GM18873 (cell line): ENCODE results near the gene KLHL2.
"Not testable (repeated sequence)": the region's sequence is repeated elsewhere in the genome, so short reads cannot be mapped to it uniquely, and the experiment has no call there.

Experiments used
- ATAC-seq: cut with Tn5 transposase; IDR thresholded peaks from one replicate; pipeline ENCODE4 v1.9.1; 2021; ENCODE audit warnings: mild to moderate bottlenecking, moderate library complexity, moderate number of reproducible peaks; ENCODE audit not compliant: unreplicated experiment, low FRiP score

Gene KLHL2, protein sequence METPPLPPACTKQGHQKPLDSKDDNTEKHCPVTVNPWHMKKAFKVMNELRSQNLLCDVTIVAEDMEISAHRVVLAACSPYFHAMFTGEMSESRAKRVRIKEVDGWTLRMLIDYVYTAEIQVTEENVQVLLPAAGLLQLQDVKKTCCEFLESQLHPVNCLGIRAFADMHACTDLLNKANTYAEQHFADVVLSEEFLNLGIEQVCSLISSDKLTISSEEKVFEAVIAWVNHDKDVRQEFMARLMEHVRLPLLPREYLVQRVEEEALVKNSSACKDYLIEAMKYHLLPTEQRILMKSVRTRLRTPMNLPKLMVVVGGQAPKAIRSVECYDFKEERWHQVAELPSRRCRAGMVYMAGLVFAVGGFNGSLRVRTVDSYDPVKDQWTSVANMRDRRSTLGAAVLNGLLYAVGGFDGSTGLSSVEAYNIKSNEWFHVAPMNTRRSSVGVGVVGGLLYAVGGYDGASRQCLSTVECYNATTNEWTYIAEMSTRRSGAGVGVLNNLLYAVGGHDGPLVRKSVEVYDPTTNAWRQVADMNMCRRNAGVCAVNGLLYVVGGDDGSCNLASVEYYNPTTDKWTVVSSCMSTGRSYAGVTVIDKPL

DNA sequence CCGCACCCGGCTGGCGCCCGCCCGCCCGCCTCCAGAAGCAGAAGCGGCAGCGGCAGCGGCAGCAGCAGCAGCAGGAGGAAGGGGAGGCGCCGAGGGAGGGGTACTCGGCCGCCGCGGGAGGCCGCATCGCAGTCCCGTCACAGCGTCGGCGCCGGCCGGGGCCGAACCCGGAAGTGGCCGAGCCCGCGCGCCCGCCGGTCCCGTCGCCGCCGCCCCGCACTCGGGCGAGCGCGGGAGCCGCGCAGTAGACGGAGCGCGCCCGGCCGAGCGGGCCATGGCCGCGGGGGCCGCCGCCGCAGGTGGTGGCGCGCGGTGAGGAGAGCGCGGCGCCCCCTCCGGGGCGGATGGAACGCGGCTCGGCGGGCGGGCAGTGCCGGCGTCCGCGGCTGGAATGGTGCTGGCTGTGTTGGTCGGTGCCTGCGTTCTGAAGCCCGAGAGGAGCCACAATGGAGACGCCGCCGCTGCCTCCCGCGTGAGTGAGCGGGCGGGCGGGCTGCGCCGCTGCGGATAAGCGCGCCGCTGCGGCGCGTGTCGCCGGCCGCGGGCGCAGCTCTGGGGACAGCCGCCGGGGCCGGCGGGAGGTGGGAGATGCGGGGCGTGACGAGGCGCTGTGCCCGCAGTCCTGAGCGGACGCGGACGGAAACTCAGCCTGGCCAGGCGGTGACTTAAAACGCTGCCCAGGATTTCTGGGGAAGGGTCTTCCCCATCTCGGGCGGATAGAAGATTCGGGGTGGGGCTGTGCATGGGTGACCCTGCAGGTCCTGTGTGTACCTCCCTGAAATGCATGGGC lies at the start of gene KLHL2:
Gene KLHL2 (plus strand): TSS at position 131 of the 790 bp plus-strand sequence. CDS start 316 bp downstream, at position 447.
- ATAC-seq: peak; percentile 70

DNA sequence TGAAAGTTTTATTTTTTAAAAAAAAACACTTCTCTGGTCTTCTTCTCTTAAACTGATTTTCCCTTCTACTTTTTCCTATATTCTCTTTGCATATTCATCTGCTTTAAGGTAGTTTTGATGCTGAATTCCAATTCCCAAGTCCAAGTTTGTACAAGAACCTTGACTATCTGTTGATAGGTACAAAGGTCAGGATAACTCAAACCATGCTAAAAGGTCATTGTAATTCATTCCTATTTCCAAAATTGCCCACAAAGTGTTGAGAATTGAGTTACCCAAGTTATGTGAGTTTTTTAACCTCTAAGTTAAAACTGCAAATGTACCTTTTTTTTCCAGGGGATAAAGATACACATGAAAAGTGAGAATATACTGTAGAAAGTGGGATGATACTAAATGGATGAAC lies 48.6 kb upstream of the KLHL2 start:
- ATAC-seq: no peak

DNA sequence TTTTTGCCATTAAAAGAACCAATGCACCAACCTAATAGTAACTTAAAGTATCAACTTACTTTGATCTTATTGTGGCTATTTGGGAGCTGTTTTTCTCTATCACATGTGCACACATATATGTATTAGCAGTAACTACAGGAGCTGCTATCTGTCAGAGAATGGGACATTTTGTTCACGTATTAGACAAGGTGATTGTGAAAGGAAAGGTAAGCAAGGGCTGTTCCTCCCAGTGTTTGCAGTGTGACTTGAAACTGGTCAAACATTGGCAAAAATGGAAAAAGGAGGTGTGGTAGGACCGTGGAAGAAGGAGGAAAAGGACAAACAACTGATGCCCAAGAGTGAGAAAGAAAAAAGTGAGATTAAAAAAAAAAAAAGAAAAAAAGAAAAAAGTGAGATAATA lies 43.1 kb upstream of the KLHL2 start:
- ATAC-seq: no peak

DNA sequence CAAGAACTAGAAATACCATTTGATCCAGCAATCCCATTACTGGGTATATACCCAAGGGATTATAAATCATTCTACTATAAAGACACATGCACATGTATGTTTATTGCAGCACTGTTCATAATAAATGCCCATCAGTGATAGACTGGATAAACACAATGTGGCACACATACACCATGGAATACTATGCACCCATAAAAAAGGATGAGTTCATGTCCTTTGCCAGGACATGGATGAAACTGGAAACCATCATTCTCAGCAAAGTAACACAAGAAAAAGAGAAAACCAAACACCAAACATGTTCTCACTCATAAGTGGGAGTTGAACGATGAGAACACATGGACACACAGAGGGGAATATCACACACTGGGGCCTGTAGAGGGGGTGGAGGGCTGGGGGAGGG lies 40.5 kb upstream of the KLHL2 start:
- ATAC-seq: not testable (repeated sequence)

DNA sequence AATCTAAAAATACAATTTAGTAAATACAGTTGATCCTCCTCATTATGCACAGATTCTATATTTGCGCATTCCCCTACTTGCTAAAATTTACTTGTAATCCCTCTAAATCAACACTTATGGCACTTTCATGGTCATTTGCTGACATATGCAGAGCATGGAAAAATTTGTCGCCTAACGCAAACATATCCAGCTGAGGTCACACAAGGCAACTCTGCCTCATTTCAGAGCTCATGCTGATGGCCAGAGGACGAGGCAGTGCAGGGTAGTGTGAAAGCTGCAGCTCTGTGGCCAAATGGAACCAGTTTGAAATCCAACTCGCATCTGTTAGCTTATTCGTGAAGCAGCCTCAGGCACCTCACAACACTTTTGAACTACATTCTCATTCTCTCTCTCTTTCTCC lies 39.7 kb upstream of the KLHL2 start:
- no peak for ATAC-seq

DNA sequence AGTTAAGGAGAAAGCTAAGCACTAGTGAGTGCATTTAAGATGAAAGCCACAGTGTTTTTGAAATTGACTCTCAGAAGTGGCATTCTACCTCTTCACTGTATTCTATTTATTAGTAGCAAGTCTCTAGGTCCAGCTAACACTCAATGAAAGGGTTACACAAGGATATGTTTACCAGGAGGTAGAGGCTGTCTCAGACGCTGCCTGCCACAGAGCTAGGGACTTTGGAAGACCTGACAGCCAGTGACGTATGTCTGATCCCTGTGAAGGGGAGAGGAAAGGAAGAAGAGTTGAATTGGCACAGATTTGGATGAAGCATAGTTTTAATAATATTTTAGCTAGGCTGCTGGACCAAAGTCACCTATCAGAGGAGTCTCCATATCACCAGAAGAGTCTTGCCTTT lies 36.5 kb upstream of the KLHL2 start:
- no peak for ATAC-seq

DNA sequence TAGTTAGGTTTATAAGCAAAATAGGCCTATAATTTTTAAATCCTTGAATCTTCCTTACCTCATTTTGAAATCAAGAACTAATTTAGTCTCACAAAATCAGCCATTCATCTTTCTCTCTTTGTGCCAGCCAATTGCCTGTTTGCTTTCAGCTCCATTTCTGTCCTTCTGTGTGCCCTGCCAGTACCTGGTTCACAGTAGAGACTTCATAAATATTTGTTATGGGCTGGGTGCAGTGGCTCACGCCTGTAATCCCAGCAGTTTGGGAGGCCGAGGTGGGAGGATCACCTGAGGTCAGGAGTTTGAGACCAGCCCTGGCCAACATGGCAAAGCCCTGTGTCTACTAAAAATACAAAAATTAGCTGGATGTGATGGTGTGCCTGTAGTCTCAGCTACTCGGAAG lies 31.9 kb upstream of the KLHL2 start:
- not testable (repeated sequence) for ATAC-seq

DNA sequence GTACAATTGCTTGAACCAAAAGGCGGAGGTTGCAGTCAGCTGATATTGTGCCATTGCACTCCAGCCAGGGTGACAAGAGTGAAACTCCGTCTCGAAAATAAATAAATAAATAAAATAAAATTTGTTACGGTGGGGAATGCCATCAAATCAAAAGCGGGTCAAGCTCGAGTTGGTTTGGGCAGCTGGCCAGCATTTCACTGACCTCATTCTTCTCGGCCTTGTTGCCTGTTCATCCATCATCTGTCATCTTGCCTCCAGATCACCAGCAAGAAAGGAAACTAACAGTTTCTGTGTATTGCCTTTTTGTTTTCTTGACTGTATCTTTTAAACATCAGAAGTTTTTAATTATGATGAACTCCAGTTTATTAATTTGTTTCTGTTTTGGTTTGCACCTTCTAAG lies 31.5 kb upstream of the KLHL2 start:
- ATAC-seq: no peak

DNA sequence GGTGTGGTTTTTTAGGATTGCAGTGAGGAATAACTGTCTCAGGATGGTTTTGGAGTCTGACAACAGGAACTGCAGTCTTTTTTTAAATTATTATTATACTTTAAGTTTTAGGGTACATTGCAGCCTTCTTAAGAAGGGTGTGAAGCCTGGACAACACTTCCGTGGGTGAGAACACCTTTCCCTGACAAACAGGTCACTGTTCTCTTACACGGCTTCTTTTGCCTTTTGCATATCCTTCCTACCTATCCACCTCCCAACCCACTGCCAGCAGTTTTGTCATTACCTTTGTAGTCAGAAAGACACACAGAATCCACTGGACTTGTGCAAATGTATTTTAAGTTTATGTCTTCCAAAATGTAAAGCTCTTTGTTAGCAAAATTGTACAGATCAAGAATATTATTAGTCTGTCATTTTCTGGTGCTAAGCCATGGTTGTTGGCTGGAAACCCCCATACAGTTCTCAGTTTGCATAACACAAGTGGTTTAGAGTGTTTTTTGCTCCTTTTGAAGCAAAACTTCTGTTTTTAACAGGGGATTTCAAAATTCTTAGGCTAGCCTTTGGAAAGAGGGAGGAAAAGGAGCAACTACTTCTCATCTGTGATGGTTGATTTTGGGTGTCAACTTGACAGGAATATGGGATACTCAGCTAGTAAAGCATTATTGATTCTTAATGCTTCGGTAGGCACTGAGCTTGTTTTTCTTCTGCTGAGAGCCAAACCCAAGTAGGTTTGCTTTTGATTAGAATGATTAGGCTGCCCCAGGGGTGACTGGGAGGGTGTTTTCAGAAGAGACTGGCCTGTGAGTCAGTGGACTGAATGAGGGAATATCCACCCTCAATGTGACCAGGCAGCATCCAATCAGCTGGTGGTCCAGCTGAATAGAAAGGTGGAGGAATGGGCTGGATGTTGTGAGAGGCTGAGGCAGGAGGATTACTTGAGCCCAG lies 29.4 kb upstream of the KLHL2 start:
- peak; percentile 56 for ATAC-seq

DNA sequence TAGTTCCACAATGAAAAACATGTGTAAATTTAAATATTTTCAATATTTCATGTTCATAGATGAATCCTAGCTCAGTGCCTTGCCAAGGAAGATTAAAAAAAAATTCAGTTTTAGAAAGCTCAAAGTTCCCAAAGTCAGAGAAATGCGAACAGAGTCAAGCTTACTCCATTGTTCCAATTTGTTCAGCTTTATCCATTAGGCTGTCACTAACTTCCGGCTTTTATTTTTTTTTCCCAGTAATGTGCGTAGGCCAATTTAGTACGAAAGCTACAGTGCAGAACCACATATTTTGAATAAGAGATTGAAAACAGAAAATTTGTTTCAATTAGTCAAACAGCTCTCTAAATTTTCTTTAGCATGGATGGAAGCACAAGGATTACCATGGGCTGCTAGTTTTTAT lies 23.1 kb upstream of the KLHL2 start:
- ATAC-seq: no peak

DNA sequence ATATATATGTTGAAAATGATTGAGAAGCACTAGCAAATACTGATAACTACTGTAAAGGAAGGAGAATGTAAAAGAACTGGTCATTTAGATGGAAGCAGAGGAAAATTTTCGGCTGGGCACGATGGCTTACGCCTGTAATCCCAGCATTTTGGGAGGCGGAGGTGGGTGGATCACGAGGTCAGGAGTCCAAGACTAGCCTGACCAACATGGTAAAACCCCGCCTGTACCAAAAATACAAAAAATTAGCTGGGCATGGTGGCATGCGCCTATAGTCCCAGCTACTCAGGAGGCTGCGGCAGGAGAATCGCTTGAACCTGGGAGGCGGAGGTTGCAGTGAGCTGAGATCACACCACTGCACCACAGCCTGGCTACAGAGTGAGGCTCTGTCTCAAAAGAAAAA lies 22.4 kb upstream of the KLHL2 start:
- ATAC-seq: not testable (repeated sequence)

DNA sequence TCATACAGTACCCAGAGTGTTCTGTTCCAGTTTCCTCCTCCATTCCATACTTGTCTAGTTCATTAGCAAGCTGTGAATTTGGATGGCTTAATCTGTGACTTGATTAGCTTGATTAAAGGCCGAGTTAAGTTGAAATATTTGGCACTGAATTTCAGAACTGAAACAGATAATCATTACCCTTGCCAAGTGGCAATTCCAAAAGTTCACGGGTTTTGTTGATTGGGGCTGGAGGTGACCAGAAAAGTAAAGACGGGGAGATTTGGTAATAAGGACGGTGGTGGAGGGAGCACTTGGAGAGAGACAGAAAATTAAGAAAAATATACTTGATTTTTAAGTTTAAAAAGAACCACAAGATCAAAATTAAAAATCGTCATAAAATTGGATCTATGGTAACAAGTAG lies 21.9 kb upstream of the KLHL2 start:
- no peak for ATAC-seq

DNA sequence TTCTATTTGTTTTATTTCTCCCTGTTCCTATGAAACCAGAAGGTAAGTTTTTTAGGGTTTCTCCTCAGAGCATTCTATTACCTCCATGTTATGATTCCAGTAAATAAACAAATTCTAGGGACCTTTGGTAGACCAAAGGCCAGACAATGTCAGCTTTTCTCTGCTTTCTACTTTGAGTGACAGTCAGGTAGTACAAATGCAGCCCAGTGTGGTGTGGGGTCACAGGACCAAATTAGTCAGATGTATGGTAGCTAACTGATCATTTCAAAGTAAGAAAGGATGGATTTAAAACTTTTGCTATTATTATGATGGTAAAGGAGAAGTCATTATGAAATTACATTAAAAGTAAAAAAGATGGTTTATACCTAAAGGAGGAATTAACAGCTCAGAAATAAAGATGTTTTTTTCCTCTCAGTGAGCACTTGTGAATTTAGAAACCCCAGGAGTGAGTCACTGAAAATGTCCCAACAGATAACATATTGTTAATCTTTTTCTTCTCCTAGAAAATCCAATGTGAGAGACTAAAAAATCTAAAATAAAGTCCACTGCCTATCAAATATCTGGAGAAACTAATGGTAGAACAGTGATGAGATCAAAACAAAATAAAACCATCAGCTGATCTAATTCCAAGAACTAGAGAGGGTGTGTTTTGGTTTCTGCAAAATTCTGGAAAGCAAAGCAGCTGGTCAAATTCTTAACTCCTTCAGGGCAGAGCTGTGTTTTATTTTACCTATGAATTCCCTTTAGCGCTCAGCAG lies 16.6 kb upstream of the KLHL2 start:
- ATAC-seq: no peak

DNA sequence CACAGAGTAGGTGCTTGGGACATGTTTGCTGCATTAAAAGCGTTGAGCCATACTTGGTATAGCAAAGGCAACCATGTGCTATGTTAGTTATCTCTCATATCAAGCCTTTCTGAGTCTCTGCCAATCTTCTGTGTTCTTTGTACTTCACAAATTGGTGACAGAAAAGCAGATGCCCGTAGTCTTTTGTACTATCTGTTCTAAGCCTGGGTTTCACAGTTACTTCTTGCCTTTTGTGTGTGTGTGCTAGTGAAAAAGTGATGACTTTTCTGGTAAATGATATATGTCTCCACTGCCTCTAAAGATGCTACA lies 16.1 kb upstream of the KLHL2 start:
- ATAC-seq: no peak

DNA sequence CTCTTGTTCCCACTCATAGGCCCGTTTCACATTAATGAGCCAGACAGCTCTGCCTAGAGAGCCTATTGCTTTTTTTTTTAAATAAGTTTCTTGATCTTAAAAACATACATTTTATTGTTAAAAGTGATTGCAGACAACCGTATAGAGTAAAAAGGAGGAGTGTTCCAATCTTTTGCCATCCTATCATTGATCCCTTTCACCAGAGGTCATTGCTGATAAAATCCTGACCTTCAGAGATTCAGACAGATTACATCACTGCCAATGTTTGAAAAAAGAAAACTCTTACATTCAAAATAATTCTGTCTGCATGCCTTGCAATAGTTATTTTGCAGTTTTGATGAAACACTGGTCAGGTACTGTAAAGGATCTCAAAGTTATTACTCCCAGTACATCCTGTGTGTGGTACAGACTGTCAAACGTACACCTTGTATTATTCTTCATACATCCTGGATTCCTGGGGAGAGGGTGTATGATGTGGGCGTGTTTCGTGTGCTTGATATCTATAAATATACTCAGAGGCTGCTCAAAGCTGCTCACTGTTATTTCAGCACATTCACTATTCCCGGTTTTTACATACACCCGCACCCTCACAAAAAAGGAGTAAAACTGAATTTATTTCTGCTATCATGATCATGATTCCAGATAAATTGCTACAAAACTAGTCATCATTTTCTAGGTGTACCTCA lies 15.4 kb upstream of the KLHL2 start:
- ATAC-seq: no peak

DNA sequence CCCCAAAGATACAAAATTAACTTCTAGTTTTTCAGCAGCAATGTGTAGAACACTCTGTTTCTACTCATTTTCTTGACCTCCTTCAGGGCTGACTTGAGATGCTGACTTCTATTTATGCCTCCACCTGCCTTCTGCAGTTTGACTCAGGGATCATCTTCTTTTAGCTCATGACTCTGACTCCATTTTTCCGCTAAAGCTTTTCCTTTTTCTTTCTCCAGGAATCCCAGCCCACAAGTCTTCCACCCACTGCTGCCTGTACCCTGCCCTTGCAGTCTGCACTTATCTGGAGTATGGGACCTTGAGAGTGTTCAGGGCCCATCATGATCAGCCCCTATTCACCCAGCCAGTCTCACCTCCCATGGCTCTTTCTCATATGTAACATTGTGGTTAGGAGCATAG lies 14.9 kb upstream of the KLHL2 start:
- ATAC-seq: no peak

DNA sequence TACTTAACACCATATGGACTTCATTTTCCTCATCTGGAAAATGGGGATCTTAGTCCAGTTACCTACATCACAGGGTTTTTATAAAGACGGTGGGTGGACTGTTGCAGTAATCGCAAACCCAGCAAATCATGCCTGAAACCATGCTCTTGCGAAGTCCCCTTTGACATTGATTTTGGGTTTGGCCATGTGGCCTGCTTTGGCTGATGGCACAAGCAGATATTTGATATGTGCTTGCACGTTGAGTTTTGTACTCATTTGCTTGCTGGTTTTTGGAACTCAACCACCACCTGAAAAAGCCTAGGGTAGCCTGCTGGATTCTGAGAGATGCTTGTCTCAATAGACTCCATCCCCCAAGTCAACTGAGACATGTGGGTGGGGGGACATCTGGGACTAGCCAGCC lies 14.4 kb upstream of the KLHL2 start:
- no peak for ATAC-seq

DNA sequence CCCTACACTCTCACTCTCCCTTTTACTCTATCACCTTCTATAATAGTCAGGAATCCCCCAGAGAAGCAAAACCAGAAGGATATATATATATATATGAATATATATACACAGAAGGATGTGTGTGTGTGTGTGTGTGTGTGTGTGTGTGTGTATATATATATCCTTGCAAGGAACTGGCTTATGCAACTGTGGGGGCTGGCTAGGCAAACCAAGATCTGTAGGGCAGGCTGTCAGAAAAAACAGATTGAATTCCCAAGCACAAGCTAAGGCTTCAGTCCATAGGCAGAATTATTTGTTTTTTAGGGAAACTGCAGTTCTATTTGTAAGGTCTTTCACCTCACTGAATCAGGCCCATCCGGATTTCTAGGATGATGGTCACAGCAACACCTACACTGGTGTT lies 13.0 kb upstream of the KLHL2 start:
- ATAC-seq: no peak

DNA sequence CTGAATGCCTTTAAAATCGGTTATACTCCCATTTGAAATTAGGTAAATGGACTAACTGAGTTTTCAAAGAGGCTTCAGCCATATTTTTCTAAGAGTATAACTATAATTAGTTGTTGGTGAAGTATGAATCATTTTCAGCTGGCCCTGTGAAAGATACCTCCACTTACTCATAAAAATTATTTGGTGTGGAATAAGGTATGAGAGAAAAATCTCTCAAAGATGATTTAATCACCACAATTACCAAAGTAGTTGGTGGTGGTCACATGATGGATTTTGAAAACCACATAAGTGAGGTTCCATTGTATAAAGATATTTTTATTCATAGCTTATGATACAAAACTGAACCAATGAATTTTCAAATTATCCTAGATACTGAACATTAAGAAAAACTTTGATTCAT lies 9.0 kb upstream of the KLHL2 start:
- no peak for ATAC-seq
